Measurements from ENCODE around the gene FRS2. TPM values are rescaled to one million over a fixed set of nuclear protein-coding genes. Genes with fewer than 3 reads are reported as not detected.

Gene FRS2
- polyA plus RNA-seq, 1 donor from 2014 or later: 20.2 TPM

DNA sequence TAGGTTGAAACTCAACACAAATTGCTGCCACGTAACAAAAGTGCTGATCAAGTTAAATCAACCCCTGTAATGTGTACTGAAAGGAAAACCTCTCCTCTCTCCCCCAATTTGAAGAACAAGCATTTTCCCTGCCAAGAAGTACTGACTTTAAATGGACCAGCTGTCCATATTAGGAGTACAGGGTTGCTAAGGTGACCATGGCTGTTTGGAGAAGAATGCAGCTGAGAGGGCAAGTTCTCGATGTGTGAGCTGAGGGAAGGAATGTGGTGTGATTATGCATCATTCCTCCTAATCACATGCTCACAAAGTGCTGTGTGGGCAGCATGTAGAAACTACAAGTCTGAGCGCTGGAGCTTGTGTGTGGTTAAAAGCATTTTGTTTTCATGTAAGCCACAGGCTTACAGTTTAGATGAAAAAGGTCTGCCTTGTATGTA, 64.2 kb downstream of the FRS2 start:
- H3K27ac ChIP-seq (ENCODE audit: low read length): peak overlapping the region; percentile 7
- H3K9me2 ChIP-seq (ENCODE audit: insufficient read depth, low read length): no peaks in the 10 kb centered on the region

DNA sequence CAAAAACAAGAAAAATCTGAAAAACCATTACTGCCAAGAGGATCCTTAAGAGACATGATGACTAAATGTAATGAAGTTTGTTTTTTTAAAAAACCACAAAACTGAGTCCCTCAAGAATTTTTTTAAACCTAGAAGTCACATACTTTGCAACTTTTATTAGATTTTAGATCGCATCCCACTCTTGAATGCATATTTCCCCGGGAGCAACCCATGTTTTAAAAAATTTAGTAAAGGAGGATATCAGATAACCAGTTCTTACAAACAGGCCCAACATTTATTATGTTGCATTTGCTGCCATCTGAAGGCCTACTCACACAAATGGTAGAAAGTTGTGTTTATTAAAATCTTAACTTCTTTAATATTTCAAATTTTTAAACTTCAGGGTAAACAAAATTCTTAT, 70.8 kb downstream of the FRS2 start:
- no peaks in the 10 kb centered on the region for H3K36me3 ChIP-seq (ENCODE audit: insufficient read depth, low read length)
- H2AFZ ChIP-seq (ENCODE audit: low read depth, low read length): no peak overlapping the region
- no peak for TF ChIP-seq SMC3 (conservative IDR thresholded peaks at IDR 0.05; ENCODE audit: poor library complexity)
- no peaks in the 10 kb centered on the region for H4K20me1 ChIP-seq (ENCODE audit: insufficient read depth)
- no peaks in the 10 kb centered on the region for H3K27me3 ChIP-seq (ENCODE audit: insufficient read depth, low read depth, low read length)
- no peaks in the 10 kb centered on the region for H3F3A ChIP-seq (ENCODE audit: insufficient read depth, low read length, poor library complexity, severe bottlenecking)
- no peak overlapping the region for H3K4me2 ChIP-seq (ENCODE audit: low read length)
- H3K9me2 ChIP-seq (ENCODE audit: insufficient read depth, low read length): no peaks in the 10 kb centered on the region
- peaks cover 13% of the 10 kb centered on the region for H3K79me2 ChIP-seq (replicated peaks; ENCODE audit: insufficient read depth, low read length)
- H3K9ac ChIP-seq (ENCODE audit: low read length): no peak overlapping the region
- H3K27ac ChIP-seq (ENCODE audit: low read length): no peak overlapping the region
- no peaks in the 10 kb centered on the region for H3K9me3 ChIP-seq (ENCODE audit: low read length)
- H3K4me3 ChIP-seq (ENCODE audit: low read length): no peak overlapping the region

More for the DNA sequence above, 64.2 kb downstream of the FRS2 start:
- TF ChIP-seq TAF1 (IDR thresholded peaks at IDR 0.05; ENCODE audit: low read depth) (no peak), POLR2AphosphoS5 (IDR thresholded peaks at IDR 0.05) (no peak), MXI1 (conservative IDR thresholded peaks at IDR 0.05; ENCODE audit: poor library complexity, severe bottlenecking) (no peak), RAD21 (conservative IDR thresholded peaks at IDR 0.05) (no peak), EZH2 (IDR thresholded peaks at IDR 0.05; ENCODE audit: borderline replicate concordance, insufficient read depth, low read length, poor library complexity, severe bottlenecking) (no peak), SMC3 (conservative IDR thresholded peaks at IDR 0.05; ENCODE audit: poor library complexity) (no peak), EP300 (conservative IDR thresholded peaks at IDR 0.05; ENCODE audit: poor library complexity, severe bottlenecking) (no peak)
- TF ChIP-seq, protein P1, sequence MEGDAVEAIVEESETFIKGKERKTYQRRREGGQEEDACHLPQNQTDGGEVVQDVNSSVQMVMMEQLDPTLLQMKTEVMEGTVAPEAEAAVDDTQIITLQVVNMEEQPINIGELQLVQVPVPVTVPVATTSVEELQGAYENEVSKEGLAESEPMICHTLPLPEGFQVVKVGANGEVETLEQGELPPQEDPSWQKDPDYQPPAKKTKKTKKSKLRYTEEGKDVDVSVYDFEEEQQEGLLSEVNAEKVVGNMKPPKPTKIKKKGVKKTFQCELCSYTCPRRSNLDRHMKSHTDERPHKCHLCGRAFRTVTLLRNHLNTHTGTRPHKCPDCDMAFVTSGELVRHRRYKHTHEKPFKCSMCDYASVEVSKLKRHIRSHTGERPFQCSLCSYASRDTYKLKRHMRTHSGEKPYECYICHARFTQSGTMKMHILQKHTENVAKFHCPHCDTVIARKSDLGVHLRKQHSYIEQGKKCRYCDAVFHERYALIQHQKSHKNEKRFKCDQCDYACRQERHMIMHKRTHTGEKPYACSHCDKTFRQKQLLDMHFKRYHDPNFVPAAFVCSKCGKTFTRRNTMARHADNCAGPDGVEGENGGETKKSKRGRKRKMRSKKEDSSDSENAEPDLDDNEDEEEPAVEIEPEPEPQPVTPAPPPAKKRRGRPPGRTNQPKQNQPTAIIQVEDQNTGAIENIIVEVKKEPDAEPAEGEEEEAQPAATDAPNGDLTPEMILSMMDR (IDR thresholded peaks at IDR 0.05; ENCODE audit: poor library complexity, severe bottlenecking): no peak
- TF ChIP-seq, protein P2, sequence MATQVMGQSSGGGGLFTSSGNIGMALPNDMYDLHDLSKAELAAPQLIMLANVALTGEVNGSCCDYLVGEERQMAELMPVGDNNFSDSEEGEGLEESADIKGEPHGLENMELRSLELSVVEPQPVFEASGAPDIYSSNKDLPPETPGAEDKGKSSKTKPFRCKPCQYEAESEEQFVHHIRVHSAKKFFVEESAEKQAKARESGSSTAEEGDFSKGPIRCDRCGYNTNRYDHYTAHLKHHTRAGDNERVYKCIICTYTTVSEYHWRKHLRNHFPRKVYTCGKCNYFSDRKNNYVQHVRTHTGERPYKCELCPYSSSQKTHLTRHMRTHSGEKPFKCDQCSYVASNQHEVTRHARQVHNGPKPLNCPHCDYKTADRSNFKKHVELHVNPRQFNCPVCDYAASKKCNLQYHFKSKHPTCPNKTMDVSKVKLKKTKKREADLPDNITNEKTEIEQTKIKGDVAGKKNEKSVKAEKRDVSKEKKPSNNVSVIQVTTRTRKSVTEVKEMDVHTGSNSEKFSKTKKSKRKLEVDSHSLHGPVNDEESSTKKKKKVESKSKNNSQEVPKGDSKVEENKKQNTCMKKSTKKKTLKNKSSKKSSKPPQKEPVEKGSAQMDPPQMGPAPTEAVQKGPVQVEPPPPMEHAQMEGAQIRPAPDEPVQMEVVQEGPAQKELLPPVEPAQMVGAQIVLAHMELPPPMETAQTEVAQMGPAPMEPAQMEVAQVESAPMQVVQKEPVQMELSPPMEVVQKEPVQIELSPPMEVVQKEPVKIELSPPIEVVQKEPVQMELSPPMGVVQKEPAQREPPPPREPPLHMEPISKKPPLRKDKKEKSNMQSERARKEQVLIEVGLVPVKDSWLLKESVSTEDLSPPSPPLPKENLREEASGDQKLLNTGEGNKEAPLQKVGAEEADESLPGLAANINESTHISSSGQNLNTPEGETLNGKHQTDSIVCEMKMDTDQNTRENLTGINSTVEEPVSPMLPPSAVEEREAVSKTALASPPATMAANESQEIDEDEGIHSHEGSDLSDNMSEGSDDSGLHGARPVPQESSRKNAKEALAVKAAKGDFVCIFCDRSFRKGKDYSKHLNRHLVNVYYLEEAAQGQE (IDR thresholded peaks at IDR 0.05; ENCODE audit: borderline replicate concordance): no peak
- Histone ChIP-seq H3K9me3 (ENCODE audit: low read length) (no peaks in the 10 kb centered on the region), H3K4me2 (ENCODE audit: low read length) (peak overlapping the region; percentile 37), H3F3A (ENCODE audit: insufficient read depth, low read length, poor library complexity, severe bottlenecking) (peaks cover 4% of the 10 kb centered on the region), H3K4me3 (ENCODE audit: low read length) (peak overlapping the region; percentile 43), H3K79me2 (replicated peaks; ENCODE audit: insufficient read depth, low read length) (peaks cover 17% of the 10 kb centered on the region), H3K36me3 (ENCODE audit: insufficient read depth, low read length) (no peaks in the 10 kb centered on the region), H3K27me3 (ENCODE audit: insufficient read depth, low read depth, low read length) (no peaks in the 10 kb centered on the region), H2AFZ (ENCODE audit: low read depth, low read length) (no peak overlapping the region), H3K9ac (ENCODE audit: low read length) (no peak overlapping the region), H4K20me1 (ENCODE audit: insufficient read depth) (no peaks in the 10 kb centered on the region)

DNA sequence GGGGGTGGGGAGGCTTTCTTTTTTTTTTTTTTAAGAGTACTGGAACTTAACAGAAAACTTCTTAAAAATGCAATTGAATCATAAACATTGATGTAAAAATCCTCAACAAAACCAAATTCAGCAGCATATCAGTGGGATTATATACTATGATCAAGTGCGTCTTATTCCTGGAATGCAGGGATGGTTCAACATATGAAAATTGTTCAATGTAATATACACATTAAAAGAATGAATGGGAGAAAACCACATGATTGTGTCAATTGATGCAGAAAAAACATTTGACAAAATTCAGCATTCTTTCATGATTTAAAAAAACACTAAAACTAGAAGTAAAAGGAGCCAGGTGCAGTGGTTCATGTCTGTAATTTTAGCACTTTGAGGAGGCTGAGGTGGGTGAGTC, 73.9 kb downstream of the FRS2 start:
- H3K9me2 ChIP-seq (ENCODE audit: insufficient read depth, low read length): no peaks in the 10 kb centered on the region
- H3K9me3 ChIP-seq (ENCODE audit: low read length): no peaks in the 10 kb centered on the region
- TF ChIP-seq, protein P1 (IDR thresholded peaks at IDR 0.05; ENCODE audit: poor library complexity, severe bottlenecking): no peak
- TF ChIP-seq, protein P2 (IDR thresholded peaks at IDR 0.05; ENCODE audit: borderline replicate concordance): no peak
- TF ChIP-seq POLR2AphosphoS5 (IDR thresholded peaks at IDR 0.05) (no peak), RAD21 (conservative IDR thresholded peaks at IDR 0.05) (no peak), EZH2 (IDR thresholded peaks at IDR 0.05; ENCODE audit: borderline replicate concordance, insufficient read depth, low read length, poor library complexity, severe bottlenecking) (no peak), SMC3 (conservative IDR thresholded peaks at IDR 0.05; ENCODE audit: poor library complexity) (no peak), TAF1 (IDR thresholded peaks at IDR 0.05; ENCODE audit: low read depth) (no peak), MXI1 (conservative IDR thresholded peaks at IDR 0.05; ENCODE audit: poor library complexity, severe bottlenecking) (no peak), EP300 (conservative IDR thresholded peaks at IDR 0.05; ENCODE audit: poor library complexity, severe bottlenecking) (no peak)
- H3K27ac ChIP-seq (ENCODE audit: low read length): no peak overlapping the region
- no peaks in the 10 kb centered on the region for H4K20me1 ChIP-seq (ENCODE audit: insufficient read depth)
- H3K9ac ChIP-seq (ENCODE audit: low read length): no peak overlapping the region
- H3K79me2 ChIP-seq (replicated peaks; ENCODE audit: insufficient read depth, low read length): no peaks in the 10 kb centered on the region
- H3K27me3 ChIP-seq (ENCODE audit: insufficient read depth, low read depth, low read length): no peaks in the 10 kb centered on the region
- H3K4me2 ChIP-seq (ENCODE audit: low read length): no peak overlapping the region
- no peaks in the 10 kb centered on the region for H3K36me3 ChIP-seq (ENCODE audit: insufficient read depth, low read length)
- no peak overlapping the region for H3K4me3 ChIP-seq (ENCODE audit: low read length)
- no peak overlapping the region for H2AFZ ChIP-seq (ENCODE audit: low read depth, low read length)
- H3F3A ChIP-seq (ENCODE audit: insufficient read depth, low read length, poor library complexity, severe bottlenecking): no peaks in the 10 kb centered on the region

Data from neural cell (in vitro differentiated cells).